Thyroid gland (tissue), 4 donors: ENCODE measurements around the gene TMEM151B.

ENCODE experiments used
- POLR2A ChIP-seq, 2 donors: fragments of 450-650 bp; IDR thresholded peaks; one replicate each; pipeline ENCODE4 v1.6.1; 2017; ENCODE audit warnings: antibody characterized with exemption in 2 of 2, mild to moderate bottlenecking in 2 of 2, moderate library complexity in 1 of 2
- TF ChIP-seq, protein P1 (sequence below), 6 experiments: fragments of 200-600 bp in 3 of 6; fragments of 450-650 bp in 3 of 6; sonication (generic) in 3 of 6; IDR thresholded peaks; one replicate each; pipeline ENCODE4 v1.5.1; 2016 to 2019; ENCODE audit warnings: antibody characterized with exemption in 6 of 6, mild to moderate bottlenecking in 2 of 6, inconsistent platforms in 1 of 6, moderate library complexity in 1 of 6

DNA sequence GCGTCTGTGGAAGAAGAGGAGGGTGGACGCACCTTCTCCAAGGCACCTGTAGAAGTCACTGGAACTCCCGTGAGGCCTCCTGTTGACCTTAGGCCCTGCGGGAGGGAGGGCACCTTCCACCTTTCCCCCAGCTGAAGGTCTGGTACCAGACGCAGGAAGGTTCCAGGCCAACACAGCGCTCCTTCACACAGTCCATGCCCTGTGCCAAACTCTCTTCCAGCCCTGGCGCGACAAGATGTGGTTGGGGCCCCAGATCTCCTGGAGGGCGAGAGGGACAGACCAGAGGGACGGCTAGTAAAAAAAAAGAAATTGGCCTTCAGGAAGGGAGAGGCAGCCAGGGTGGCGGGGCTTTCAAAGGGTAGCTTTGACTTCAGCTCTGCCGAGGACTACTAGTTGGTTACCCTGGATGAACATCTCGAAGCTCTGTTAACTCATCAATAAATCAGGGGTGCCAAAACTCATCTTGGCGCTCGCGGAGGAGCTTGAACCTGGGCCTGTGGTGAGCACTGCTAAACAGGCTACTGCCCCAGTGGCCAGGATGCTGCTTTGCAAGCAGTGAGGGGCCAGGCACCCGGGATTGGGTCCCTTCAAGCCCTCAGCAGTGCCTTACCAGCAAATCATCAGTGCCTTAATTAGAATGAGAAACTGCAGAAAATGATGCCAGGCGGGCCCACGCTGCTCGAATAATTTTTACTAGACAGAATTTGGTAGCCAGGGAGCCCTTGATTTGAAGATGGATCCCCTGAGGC lies 28.0 kb downstream of the TMEM151B start:
- TF ChIP-seq, protein P1, sequence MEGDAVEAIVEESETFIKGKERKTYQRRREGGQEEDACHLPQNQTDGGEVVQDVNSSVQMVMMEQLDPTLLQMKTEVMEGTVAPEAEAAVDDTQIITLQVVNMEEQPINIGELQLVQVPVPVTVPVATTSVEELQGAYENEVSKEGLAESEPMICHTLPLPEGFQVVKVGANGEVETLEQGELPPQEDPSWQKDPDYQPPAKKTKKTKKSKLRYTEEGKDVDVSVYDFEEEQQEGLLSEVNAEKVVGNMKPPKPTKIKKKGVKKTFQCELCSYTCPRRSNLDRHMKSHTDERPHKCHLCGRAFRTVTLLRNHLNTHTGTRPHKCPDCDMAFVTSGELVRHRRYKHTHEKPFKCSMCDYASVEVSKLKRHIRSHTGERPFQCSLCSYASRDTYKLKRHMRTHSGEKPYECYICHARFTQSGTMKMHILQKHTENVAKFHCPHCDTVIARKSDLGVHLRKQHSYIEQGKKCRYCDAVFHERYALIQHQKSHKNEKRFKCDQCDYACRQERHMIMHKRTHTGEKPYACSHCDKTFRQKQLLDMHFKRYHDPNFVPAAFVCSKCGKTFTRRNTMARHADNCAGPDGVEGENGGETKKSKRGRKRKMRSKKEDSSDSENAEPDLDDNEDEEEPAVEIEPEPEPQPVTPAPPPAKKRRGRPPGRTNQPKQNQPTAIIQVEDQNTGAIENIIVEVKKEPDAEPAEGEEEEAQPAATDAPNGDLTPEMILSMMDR (IDR thresholded peaks at IDR 0.05) = no peak
- TF ChIP-seq POLR2A (IDR thresholded peaks at IDR 0.05) = no peak
